Uterus (tissue), 4 donors: ENCODE data around the gene SETD9. TPM values are rescaled to one million over a fixed set of nuclear protein-coding genes. Genes with fewer than 3 reads are reported as not detected.

Experiments used
- DNase-seq, 2 donors: peaks; one replicate each; pipeline ENCODE4 v3.0.0-alpha.2; 2019 to 2020
- H3K27ac ChIP-seq, 2 donors: fragments of 200-600 bp; sonication (generic); 1 replicate in 1 of 2; 2 replicates in 1 of 2; pipeline ENCODE4 v1.5.1; 2016 to 2018
- H3K27me3 ChIP-seq, 2 donors: fragments of 200-600 bp; sonication (generic); one replicate each; pipeline ENCODE4 v1.5.1; 2018 to 2019; ENCODE audit warnings: control low read depth in 1 of 2
- H3K36me3 ChIP-seq, 2 donors: fragments of 200-600 bp; sonication (generic); one replicate each; pipeline ENCODE4 v1.5.1; 2019; ENCODE audit warnings: control low read depth in 1 of 2
- H3K4me1 ChIP-seq, 2 donors: fragments of 200-600 bp; sonication (generic); one replicate each; pipeline ENCODE4 v1.5.1; 2018 to 2019; ENCODE audit warnings: control low read depth in 1 of 2
- H3K4me3 ChIP-seq, 2 donors: fragments of 200-600 bp; sonication (generic); 1 replicate in 1 of 2; 2 replicates in 1 of 2; pipeline ENCODE4 v1.5.1; 2018 to 2019; ENCODE audit warnings: mild to moderate bottlenecking in 1 of 2
- H3K9me3 ChIP-seq, 2 donors: fragments of 200-600 bp; sonication (generic); one replicate each; pipeline ENCODE4 v1.5.1; 2019; ENCODE audit warnings: control low read depth in 1 of 2
- CTCF ChIP-seq, 4 experiments: fragments of 200-600 bp in 2 of 4; fragments of 450-650 bp in 2 of 4; sonication (generic) in 2 of 4; IDR thresholded peaks; one replicate each; pipeline ENCODE4 v1.5.1; 2016 to 2019; ENCODE audit warnings: antibody characterized with exemption in 4 of 4, mild to moderate bottlenecking in 2 of 4, moderate library complexity in 1 of 4
- POLR2A ChIP-seq, 2 donors: fragments of 450-650 bp; IDR thresholded peaks; one replicate each; pipeline ENCODE4 v1.6.1; 2016; ENCODE audit warnings: antibody characterized with exemption in 2 of 2, mild to moderate bottlenecking in 1 of 2, moderate library complexity in 1 of 2
- intact Hi-C: fragments of 100-400 bp; cut with DNase I; formaldehyde crosslinking; loops from one replicate; pipeline ENCODE4 v1.15.1; 2023; ENCODE audit warnings: low total_unique reads
- total RNA-seq, 4 donors: library from RNA; depleted of rRNA in 3 of 4; stranded (reverse); fragments of >200 nt in 3 of 4; gene quantifications; one replicate each; pipeline versions ENCODE4 v1.1.0 to v1.2.4, GENCODE V29; 2014 to 2023
- donor health status: DM: yes; HTN: yes; CAD: no.

The SETD9 gene
- total RNA-seq, 4 donors from 2014 or later: 1.5 to 7.2 (median 3.1) TPM

- Histone ChIP-seq H3K27me3 (no peaks in the 10 kb centered on the region), H3K9me3 (no peaks in the 10 kb centered on the region), H3K4me1 (no peaks in the 10 kb centered on the region), H3K27ac (no peak overlapping the region), H3K4me3 (no peak overlapping the region), H3K36me3 (no peaks in the 10 kb centered on the region)
- TF ChIP-seq CTCF (IDR thresholded peaks at IDR 0.05) (no peak), POLR2A (IDR thresholded peaks at IDR 0.05) (no peak)
- no peak for DNase-seq
- intact Hi-C loops: loop anchor here (5.0 kb wide), 1 partner anchor 322 kb away; no protein-coding TSS in a partner anchor
These were observed 9.0 kb upstream of the SETD9 start for GRCh38 chr5:56900395-56900794.

GRCh38 chr5:56900858-56901578 lies 8.4 kb upstream of the SETD9 start:
- intact Hi-C loops: loop anchor here (5.0 kb wide), 1 partner anchor 321 kb away; no protein-coding TSS in a partner anchor
- TF ChIP-seq POLR2A (IDR thresholded peaks at IDR 0.05): no peak
- TF ChIP-seq CTCF (IDR thresholded peaks at IDR 0.05): peak; percentile 51 to 71 (median 61)
- H3K27me3 ChIP-seq: no peaks in the 10 kb centered on the region
- H3K4me1 ChIP-seq: no peaks in the 10 kb centered on the region
- DNase-seq: peak in 1 of 2 donors; percentile 24
- no peaks in the 10 kb centered on the region for H3K36me3 ChIP-seq
- no peaks in the 10 kb centered on the region for H3K9me3 ChIP-seq
- no peak overlapping the region for H3K27ac ChIP-seq
- H3K4me3 ChIP-seq: no peak overlapping the region

- Histone ChIP-seq H3K4me3 (peak overlapping the region; percentile 55 to 71), H3K9me3 (no peaks in the 10 kb centered on the region), H3K27ac (peak overlapping the region; percentile 87 to 95), H3K27me3 (no peaks in the 10 kb centered on the region), H3K4me1 (no peaks in the 10 kb centered on the region), H3K36me3 (no peaks in the 10 kb centered on the region)
- no peak for DNase-seq
- intact Hi-C loops: no loop called here
- TF ChIP-seq CTCF (IDR thresholded peaks at IDR 0.05) (peak in 1 of 4 experiments; percentile 4), POLR2A (IDR thresholded peaks at IDR 0.05) (no peak)
These were observed 478 bp upstream of the SETD9 start for GRCh38 chr5:56908942-56909293.

GRCh38 chr5:56910210-56910965 lies 992 bp downstream of the SETD9 start:
- no peaks in the 10 kb centered on the region for H3K9me3 ChIP-seq
- DNase-seq: no peak
- H3K27ac ChIP-seq: peak overlapping the region; percentile 87 to 95
- H3K36me3 ChIP-seq: no peaks in the 10 kb centered on the region
- no peaks in the 10 kb centered on the region for H3K27me3 ChIP-seq
- H3K4me1 ChIP-seq: no peaks in the 10 kb centered on the region
- H3K4me3 ChIP-seq: peak overlapping the region; percentile 55 to 71
- no peak for TF ChIP-seq POLR2A (IDR thresholded peaks at IDR 0.05)
- intact Hi-C loops: no loop called here

GRCh38 chr5:56913766-56914165 lies 4.4 kb downstream of the SETD9 start:
- Histone ChIP-seq H3K9me3 (no peaks in the 10 kb centered on the region), H3K27me3 (no peaks in the 10 kb centered on the region), H3K4me1 (no peaks in the 10 kb centered on the region), H3K27ac (no peak overlapping the region), H3K36me3 (no peaks in the 10 kb centered on the region), H3K4me3 (no peak overlapping the region)
- TF ChIP-seq POLR2A (IDR thresholded peaks at IDR 0.05) (no peak), CTCF (IDR thresholded peaks at IDR 0.05) (no peak)
- DNase-seq: no peak
- intact Hi-C loops: no loop called here
